Chondrocyte (in vitro differentiated cells): Measurements from ENCODE around the gene ADAP1. TPM values are rescaled to one million over a fixed set of nuclear protein-coding genes. Genes with fewer than 3 reads are reported as not detected.
"Not testable (repeated sequence)": the region's sequence is repeated elsewhere in the genome, so short reads cannot be mapped to it uniquely, and the experiment has no call there.

Experiments
- DNase-seq: peaks from one replicate; pipeline ENCODE4 v3.0.0; 2021; ENCODE audit warnings: mixed read lengths, low spot score
- H3K27ac Mint-ChIP-seq: one replicate; pipeline ENCODE4 v1.8.0; 2021; ENCODE audit warnings: mild to moderate bottlenecking, moderate library complexity, mixed read lengths; ENCODE audit not compliant: unreplicated experiment
- H3K27me3 Mint-ChIP-seq: 2 replicates; pipeline ENCODE4 v1.8.0; 2021; ENCODE audit warnings: low read depth, mixed read lengths
- H3K36me3 Mint-ChIP-seq: 2 replicates; pipeline ENCODE4 v1.8.0; 2021; ENCODE audit warnings: low read depth, mixed read lengths
- H3K4me1 Mint-ChIP-seq: 2 replicates; pipeline ENCODE4 v1.8.0; 2021; ENCODE audit warnings: low read depth, mild to moderate bottlenecking, mixed read lengths
- H3K4me3 Mint-ChIP-seq: one replicate; pipeline ENCODE4 v1.8.0; 2021; ENCODE audit warnings: mild to moderate bottlenecking, moderate library complexity, mixed read lengths; ENCODE audit not compliant: unreplicated experiment
- H3K9me3 Mint-ChIP-seq: 2 replicates; pipeline ENCODE4 v1.8.0; 2021; ENCODE audit warnings: low read depth, mixed read lengths
- CTCF ChIP-seq: fragments of 200-600 bp; sonication (generic); IDR thresholded peaks from 2 replicates; pipeline ENCODE4 v1.5.0; 2021; ENCODE audit warnings: antibody characterized with exemption, mild to moderate bottlenecking, moderate library complexity
- long read RNA-seq: library from polyadenylated mRNA; stranded (forward); transcript quantifications from one replicate; pipeline ENCODE4 v2.0.0, GENCODE V29; 2021
- total RNA-seq: library from RNA; stranded (reverse); gene quantifications from 3 replicates; pipeline ENCODE4 v1.2.1, GENCODE V29; 2021

ADAP1 gene
- total RNA-seq, result 3.9 to 7.0 TPM (median 6.7 TPM) in 3 replicates
- long read RNA-seq, transcript ADAP1-201 (11 exons, 2,363 nt), result major isoform, 28 of 34 reads
- long read RNA-seq, partial matches to known transcripts, result 1 of 34 reads
- long read RNA-seq, other reads (novel, unspliced or antisense), result 4 of 34 reads

- DNase-seq, result peak; percentile 83
- peak within 1 kb of the TSS; percentile 60 for H3K4me3 Mint-ChIP-seq
- peaks cover 8% of the 10 kb centered on the region for H3K4me1 Mint-ChIP-seq
- no peaks in the 10 kb centered on the region for H3K9me3 Mint-ChIP-seq
- H3K27ac Mint-ChIP-seq, result peak within 1 kb of the TSS; percentile 41
- TF ChIP-seq CTCF, result peak; percentile 51
- H3K27me3 Mint-ChIP-seq, result no peaks in the 10 kb centered on the region
- H3K36me3 Mint-ChIP-seq, result no peaks in the 10 kb centered on the region
Measured at GRCh38 chr7:954330-955238, at the start of gene ADAP1. Gene ADAP1 (minus strand): TSS chr7:954680. CDS start chr7:954477, 203 bp downstream.

GRCh38 chr7:1002445-1002844, 48.0 kb upstream of the ADAP1 start:
- H3K4me3 Mint-ChIP-seq, H3K9me3 Mint-ChIP-seq, H3K36me3 Mint-ChIP-seq, H3K4me1 Mint-ChIP-seq, H3K27me3 Mint-ChIP-seq, H3K27ac Mint-ChIP-seq, DNase-seq: not testable (repeated sequence)

- H3K4me3 Mint-ChIP-seq, H3K9me3 Mint-ChIP-seq: not testable (repeated sequence)
Measured at GRCh38 chr7:1002026-1002425, 47.5 kb upstream of the ADAP1 start.

GRCh38 chr7:1001069-1001770, 46.7 kb upstream of the ADAP1 start:
- H3K9me3 Mint-ChIP-seq, H3K27ac Mint-ChIP-seq, H3K4me3 Mint-ChIP-seq, H3K27me3 Mint-ChIP-seq, DNase-seq, H3K4me1 Mint-ChIP-seq, H3K36me3 Mint-ChIP-seq: not testable (repeated sequence)

More at GRCh38 chr7:1002026-1002425, 47.5 kb upstream of the ADAP1 start:
- not testable (repeated sequence) for H3K27me3 Mint-ChIP-seq, H3K4me1 Mint-ChIP-seq, H3K27ac Mint-ChIP-seq, DNase-seq, H3K36me3 Mint-ChIP-seq

- no peaks in the 10 kb centered on the region for H3K4me1 Mint-ChIP-seq
- no peak overlapping the region for H3K27ac Mint-ChIP-seq
- no peaks in the 10 kb centered on the region for H3K9me3 Mint-ChIP-seq
- TF ChIP-seq CTCF, result no peak
- peaks cover 1% of the 10 kb centered on the region for H3K36me3 Mint-ChIP-seq
- no peaks in the 10 kb centered on the region for H3K27me3 Mint-ChIP-seq
- no peak overlapping the region for H3K4me3 Mint-ChIP-seq
- DNase-seq, result no peak
Measured at GRCh38 chr7:999941-1000935, 45.8 kb upstream of the ADAP1 start.

- no peak for DNase-seq
- H3K9me3 Mint-ChIP-seq, result no peaks in the 10 kb centered on the region
- no peaks in the 10 kb centered on the region for H3K4me1 Mint-ChIP-seq
Measured at GRCh38 chr7:999149-999879, 44.8 kb upstream of the ADAP1 start.

More at GRCh38 chr7:999149-999879, 44.8 kb upstream of the ADAP1 start:
- Mint-ChIP-seq H3K27ac (peak overlapping the region; percentile 45), H3K36me3 (peaks cover 1% of the 10 kb centered on the region), H3K4me3 (no peak overlapping the region), H3K27me3 (no peaks in the 10 kb centered on the region)
- TF ChIP-seq CTCF, result no peak
